Esophagus squamous epithelium (tissue), 5 donors: ENCODE measurements around the gene TAF10. TPM values are rescaled to one million over a fixed set of nuclear protein-coding genes. Genes with fewer than 3 reads are reported as not detected.

Experiments used
- DNase-seq: peaks from one replicate; lab custom pipeline; 2025; lab: John Stamatoyannopoulos, UW
- H3K27ac ChIP-seq, 4 donors: fragments of 200-600 bp; sonication (generic); one replicate each; pipeline ENCODE4 v1.5.1; 2016 to 2019; ENCODE audit warnings: mild to moderate bottlenecking in 1 of 4
- H3K27me3 ChIP-seq, 4 donors: fragments of 200-600 bp; sonication (generic); 1 replicate in 3 of 4; 2 replicates in 1 of 4; pipeline versions ENCODE4 v1.5.1 to v1.6.0; 2017 to 2021; ENCODE audit warnings: antibody characterized with exemption in 1 of 4
- H3K36me3 ChIP-seq, 3 donors: fragments of 200-600 bp; sonication (generic); one replicate each; pipeline ENCODE4 v1.5.1; 2016 to 2019
- H3K4me1 ChIP-seq, 3 donors: fragments of 200-600 bp; sonication (generic); one replicate each; pipeline ENCODE4 v1.5.1; 2017 to 2019
- H3K4me3 ChIP-seq, 4 donors: fragments of 200-600 bp; sonication (generic); 1 replicate in 3 of 4; 2 replicates in 1 of 4; pipeline ENCODE4 v1.5.1; 2016 to 2019; ENCODE audit warnings: mild to moderate bottlenecking in 2 of 4, moderate library complexity in 1 of 4
- H3K9me3 ChIP-seq, 3 donors: fragments of 200-600 bp; sonication (generic); one replicate each; pipeline ENCODE4 v1.5.1; 2016 to 2019
- CTCF ChIP-seq, 6 experiments: fragments of 450-650 bp in 4 of 6; fragments of 200-600 bp in 2 of 6; sonication (generic) in 2 of 6; IDR thresholded peaks; one replicate each; pipeline ENCODE4 v1.5.1; 2016 to 2019; ENCODE audit warnings: antibody characterized with exemption in 6 of 6, mild to moderate bottlenecking in 4 of 6, moderate library complexity in 4 of 6
- POLR2A ChIP-seq, 4 donors: fragments of 450-650 bp; IDR thresholded peaks; one replicate each; pipeline ENCODE4 v1.6.1; 2017; ENCODE audit warnings: antibody characterized with exemption in 4 of 4, mild to moderate bottlenecking in 4 of 4, moderate library complexity in 3 of 4
- WGBS, 2 donors: methylation state at CpG; one replicate each; pipeline ENCODE4 v1.1.5; 2018; 5-methylcytosine and 5-hydroxymethylcytosine counted together
- intact Hi-C: fragments of 100-400 bp; cut with DNase I; formaldehyde crosslinking; loops from one replicate; pipeline ENCODE4 v1.15.0; 2022
- total RNA-seq, 4 donors: library from RNA; depleted of rRNA; stranded (reverse); fragments of >200 nt; gene quantifications; one replicate each; pipeline ENCODE4 v1.1.0, GENCODE V29; 2016
- donor health status: DM: yes; HTN: yes; CAD: no.

Gene TAF10
- total RNA-seq, 4 donors from 2014 or later = 31.9 to 69.2 (median 48.6) TPM

- Histone ChIP-seq H3K36me3 (peaks cover 0 to 41% (median 0%) of the 10 kb centered on the region in 3 donors), H3K4me1 (peaks cover 8 to 62% (median 20%) of the 10 kb centered on the region in 3 donors), H3K27ac (no peak overlapping the region), H3K9me3 (no peaks in the 10 kb centered on the region), H3K27me3 (peaks cover 0 to 34% (median 0%) of the 10 kb centered on the region in 4 donors), H3K4me3 (no peak overlapping the region)
- no peak for DNase-seq
- 86 to 90% methylated on average over 8 to 12 of the region's 16 CpGs for WGBS, 2 donors
- intact Hi-C loops = no loop called here
- TF ChIP-seq CTCF (IDR thresholded peaks at IDR 0.05) (no peak), POLR2A (IDR thresholded peaks at IDR 0.05) (no peak)
Observed at GRCh38 chr11:6633422-6634408, 21.7 kb upstream of the TAF10 start.

DNA sequence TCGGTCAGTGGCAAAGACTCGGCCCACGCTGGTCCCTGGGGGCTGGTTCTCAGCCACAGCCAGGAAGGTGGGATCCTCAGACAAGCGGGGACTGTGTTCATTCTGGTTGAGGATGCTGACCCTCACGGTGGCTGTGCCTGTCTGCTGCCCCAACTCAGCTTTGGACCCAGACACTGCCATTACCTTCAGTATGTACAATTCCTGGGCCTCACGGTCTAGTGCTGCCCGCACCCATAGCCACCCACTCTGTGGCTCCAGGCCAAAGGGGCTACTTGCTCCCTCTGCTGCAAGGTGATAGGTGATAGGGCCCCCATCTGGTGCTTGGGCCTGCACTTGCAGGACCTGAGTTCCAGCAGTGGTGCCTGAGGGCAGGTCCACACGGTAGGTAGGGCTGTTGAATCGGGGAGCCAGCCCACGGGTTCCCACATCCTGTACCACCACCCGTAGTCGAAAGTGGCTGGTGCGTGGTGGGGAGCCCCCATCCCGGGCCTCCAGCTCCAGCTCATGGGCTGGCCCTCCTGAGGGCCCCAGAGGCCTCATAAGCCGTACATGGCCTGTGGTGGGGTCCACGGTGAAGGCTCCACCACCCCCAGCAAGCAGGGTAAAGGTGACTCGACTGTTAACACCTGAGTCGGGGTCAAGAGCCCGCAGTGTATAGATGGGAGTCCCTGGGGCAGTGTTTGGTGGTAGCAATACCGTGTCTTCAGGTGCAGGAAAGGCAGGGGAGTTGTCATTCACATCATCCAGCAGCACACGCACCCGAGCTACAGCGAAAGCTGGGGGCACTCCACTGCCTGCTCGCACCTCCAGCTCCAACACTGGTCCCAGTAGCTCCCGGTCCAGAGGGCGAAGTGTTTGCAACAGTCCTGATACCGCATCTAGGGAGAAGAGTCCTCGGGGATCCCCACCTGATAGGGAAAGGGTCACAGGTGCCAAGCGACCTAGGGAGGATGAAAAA is 20.4 kb upstream of the TAF10 start:
- TF ChIP-seq CTCF (IDR thresholded peaks at IDR 0.05) = no peak
- H3K4me3 ChIP-seq = no peak overlapping the region
- intact Hi-C loops = no loop called here
- peaks cover 0 to 47% (median 0%) of the 10 kb centered on the region in 3 donors for H3K36me3 ChIP-seq
- no peak for DNase-seq
- H3K27me3 ChIP-seq = peaks cover 0 to 34% (median 0%) of the 10 kb centered on the region in 4 donors
- peaks cover 8 to 50% (median 10%) of the 10 kb centered on the region in 3 donors for H3K4me1 ChIP-seq
- 84 to 87% methylated on average over 8 to 12 of the region's 29 CpGs for WGBS, 2 donors
- no peak overlapping the region for H3K27ac ChIP-seq
- no peaks in the 10 kb centered on the region for H3K9me3 ChIP-seq

- intact Hi-C loops = no loop called here
- TF ChIP-seq POLR2A (IDR thresholded peaks at IDR 0.05) (no peak), CTCF (IDR thresholded peaks at IDR 0.05) (no peak)
- 72 to 89% methylated on average over 5 to 11 of the region's 11 CpGs for WGBS, 2 donors
- peaks cover 7 to 44% (median 10%) of the 10 kb centered on the region in 3 donors for H3K4me1 ChIP-seq
- peaks cover 0 to 34% (median 0%) of the 10 kb centered on the region in 4 donors for H3K27me3 ChIP-seq
- no peaks in the 10 kb centered on the region for H3K9me3 ChIP-seq
- no peak for DNase-seq
- H3K4me3 ChIP-seq = no peak overlapping the region
- peaks cover 0 to 56% (median 0%) of the 10 kb centered on the region in 3 donors for H3K36me3 ChIP-seq
- no peak overlapping the region for H3K27ac ChIP-seq
Observed at GRCh38 chr11:6631361-6631890, 19.4 kb upstream of the TAF10 start.

DNA sequence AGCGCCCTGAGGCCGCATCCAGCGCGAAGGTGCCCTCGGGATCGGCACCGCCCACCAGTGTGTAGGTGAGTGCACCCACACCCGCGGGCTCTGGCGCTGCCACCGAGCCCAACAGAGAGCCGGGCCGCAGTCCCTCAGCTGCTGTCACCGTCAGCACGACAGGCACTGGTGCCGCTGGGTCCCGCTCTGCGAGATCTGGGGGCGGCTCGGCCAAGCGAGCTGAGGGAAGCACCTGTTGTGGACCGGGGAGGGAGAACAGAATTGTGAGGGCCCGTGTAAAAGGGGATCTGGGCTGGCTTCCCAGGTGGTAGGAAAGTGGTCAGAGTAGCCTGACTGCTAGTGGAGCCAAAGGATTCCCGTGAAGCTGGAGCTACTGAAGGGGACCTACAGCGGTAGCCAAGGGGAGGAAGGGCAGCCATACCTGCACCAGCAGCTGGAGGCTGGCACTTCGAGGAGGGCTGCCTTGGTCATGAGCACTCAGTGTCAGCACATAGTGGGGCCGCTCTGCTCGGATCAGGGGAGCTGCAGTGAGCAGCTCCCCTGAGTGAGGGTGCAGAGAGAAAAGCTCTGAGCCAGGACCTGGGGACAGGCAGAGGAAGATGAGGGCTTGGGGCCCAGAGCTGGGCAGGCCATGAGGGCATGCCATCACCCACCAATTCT is 18.7 kb upstream of the TAF10 start:
- TF ChIP-seq POLR2A (IDR thresholded peaks at IDR 0.05) (no peak), CTCF (IDR thresholded peaks at IDR 0.05) (no peak)
- Histone ChIP-seq H3K27me3 (peaks cover 0 to 34% (median 0%) of the 10 kb centered on the region in 4 donors), H3K36me3 (peaks cover 0 to 63% (median 0%) of the 10 kb centered on the region in 3 donors), H3K9me3 (no peaks in the 10 kb centered on the region), H3K4me1 (peaks cover under 1 to 37% (median 3%) of the 10 kb centered on the region in 3 donors), H3K4me3 (peak overlapping the region in 3 of 4 donors; percentile 12 to 53 (median 35)), H3K27ac (no peak overlapping the region)
- no peak for DNase-seq
- intact Hi-C loops = no loop called here
- WGBS, 2 donors = 40 to 57% methylated on average over 6 to 11 of the region's 28 CpGs
